SK-N-SH (cell line): ENCODE measurements around the gene SPNS1. TPM values are rescaled to one million over a fixed set of nuclear protein-coding genes. Genes with fewer than 3 reads are reported as not detected.

Source experiments
- CTCF ChIA-PET: fragments of 300-600, 350-600 bp; formaldehyde crosslinking; extraction: SDS; loops from one replicate; lab custom pipeline; 2021; lab: Yijun Ruan, JAX
- POLR2A ChIA-PET: fragments of 350-600 bp; sonication (Branson Sonifier 250); formaldehyde crosslinking; extraction: SDS; loops from one replicate; lab custom pipeline; 2020; ENCODE audit warnings: antibody characterized with exemption, inconsistent platforms; lab: Yijun Ruan, JAX
- DNase-seq: peaks from one replicate; pipeline ENCODE4 v3.0.0; 2012
- H2AFZ ChIP-seq: fragments of 200-600 bp; sonication (generic); 2 replicates; pipeline ENCODE4 v1.8.1; 2016; ENCODE audit warnings: antibody characterized with exemption, mild to moderate bottlenecking, low read depth
- H3F3A ChIP-seq: fragments of 200-600 bp; sonication (generic); replicated peaks from 2 replicates; pipeline ENCODE3; 2016; ENCODE audit warnings: antibody characterized with exemption, mild to moderate bottlenecking; ENCODE audit not compliant: insufficient read depth
- H3K27ac ChIP-seq, 2 experiments: fragments of 200-500 bp in 1 of 2; fragments of 200-600 bp in 1 of 2; sonication (Bioruptor generic) in 1 of 2; sonication (generic), shearing (Covaris generic) in 1 of 2; 2 replicates each; pipeline versions ENCODE4 v1.5.1 to v1.6.1; 2014 to 2016; ENCODE audit warnings: low read depth in 2 of 2, inconsistent platforms in 1 of 2, low read length in 1 of 2, mild to moderate bottlenecking in 1 of 2, mixed read lengths in 1 of 2
- H3K27me3 ChIP-seq: fragments of 200-600 bp; sonication (generic), shearing (Covaris generic); 2 replicates; pipeline ENCODE4 v1.6.1; 2016; ENCODE audit warnings: mixed run types; ENCODE audit not compliant: insufficient read depth
- H3K36me3 ChIP-seq, 2 experiments: fragments of 200-500 bp in 1 of 2; fragments of 200-600 bp in 1 of 2; sonication (Bioruptor generic) in 1 of 2; sonication (generic) in 1 of 2; replicated peaks in 1 of 2; 2 replicates each; pipeline versions ENCODE3 to v1.5.1; 2014 to 2016; ENCODE audit warnings: low read length in 1 of 2, mild to moderate bottlenecking in 1 of 2; ENCODE audit not compliant: insufficient read depth in 2 of 2, control insufficient read depth in 1 of 2
- H3K4me1 ChIP-seq, 2 experiments: fragments of 200-500 bp in 1 of 2; fragments of 200-600 bp in 1 of 2; sonication (Bioruptor generic) in 1 of 2; sonication (generic), shearing (Covaris generic) in 1 of 2; 2 replicates each; pipeline versions ENCODE4 v1.5.1 to v1.6.1; 2014 to 2016; ENCODE audit warnings: low read depth in 1 of 2, low read length in 1 of 2, mixed run types in 1 of 2; ENCODE audit not compliant: insufficient read depth in 2 of 2, control insufficient read depth in 1 of 2
- H3K4me2 ChIP-seq: fragments of 200-600 bp; sonication (generic), shearing (Covaris generic); 2 replicates; pipeline ENCODE4 v1.6.1; 2017; ENCODE audit warnings: mixed run types
- H3K4me3 ChIP-seq, 2 experiments: fragments of 200-500 bp in 1 of 2; fragments of 200-600 bp in 1 of 2; sonication (Bioruptor generic) in 1 of 2; sonication (generic), shearing (Covaris generic) in 1 of 2; 2 replicates each; pipeline versions ENCODE4 v1.5.1 to v1.8.1; 2014 to 2016; ENCODE audit warnings: low read depth in 2 of 2, inconsistent platforms in 1 of 2, low read length in 1 of 2, mild to moderate bottlenecking in 1 of 2, mixed read lengths in 1 of 2, moderate library complexity in 1 of 2
- H3K79me2 ChIP-seq: fragments of 200-600 bp; sonication (generic); 2 replicates; pipeline ENCODE4 v1.8.1; 2017; ENCODE audit warnings: mild to moderate bottlenecking; ENCODE audit not compliant: insufficient read depth
- H3K9ac ChIP-seq: fragments of 200-600 bp; sonication (generic); 2 replicates; pipeline ENCODE4 v1.6.1; 2017; ENCODE audit warnings: mixed run types
- H3K9me2 ChIP-seq: fragments of 200-600 bp; sonication (generic); 2 replicates; pipeline ENCODE4 v1.6.1; 2017; ENCODE audit warnings: mixed run types
- H3K9me3 ChIP-seq: fragments of 200-600 bp; sonication (generic); 2 replicates; pipeline ENCODE4 v1.6.1; 2017; ENCODE audit warnings: mixed run types, mild to moderate bottlenecking, moderate library complexity
- H4K20me1 ChIP-seq: fragments of 200-600 bp; sonication (generic); 2 replicates; pipeline ENCODE4 v1.6.1; 2017; ENCODE audit warnings: mild to moderate bottlenecking, mixed run types; ENCODE audit not compliant: insufficient read depth
- ELF1 ChIP-seq: IDR thresholded peaks from 2 replicates; pipeline ENCODE4 v1.4.0; 2012
- EP300 ChIP-seq, 2 experiments: IDR thresholded peaks; 2 replicates each; pipeline versions ENCODE4 v1.4.0 to v1.6.1; 2012; ENCODE audit warnings: borderline replicate concordance in 1 of 2, low read depth in 1 of 2, low read length in 1 of 2
- FOSL2 ChIP-seq: IDR thresholded peaks from 2 replicates; pipeline ENCODE4 v1.4.0; 2012; ENCODE audit warnings: low read depth, mild to moderate bottlenecking, moderate library complexity, borderline replicate concordance
- GATA2 ChIP-seq: sonication (generic); formaldehyde crosslinking; IDR thresholded peaks from 2 replicates; pipeline ENCODE4 v1.5.0; 2020; ENCODE audit warnings: mild to moderate bottlenecking, missing genetic modification reagents
- MEF2A ChIP-seq: IDR thresholded peaks from 2 replicates; pipeline ENCODE4 v1.4.0; 2012; ENCODE audit warnings: low read depth, borderline replicate concordance
- MXI1 ChIP-seq: IDR thresholded peaks from 2 replicates; pipeline ENCODE4 v1.6.1; 2012; ENCODE audit warnings: mild to moderate bottlenecking, low read depth, low read length, improper control_type of control experiment
- NFIC ChIP-seq: IDR thresholded peaks from 2 replicates; pipeline ENCODE4 v1.4.0; 2012; ENCODE audit warnings: borderline replicate concordance
- POLR2AphosphoS5 ChIP-seq: IDR thresholded peaks from 2 replicates; pipeline ENCODE4 v1.6.1; 2012; ENCODE audit warnings: low read depth, low read length
- RAD21 ChIP-seq: IDR thresholded peaks from 2 replicates; pipeline ENCODE4 v1.6.1; 2012; ENCODE audit warnings: mild to moderate bottlenecking, low read length
- RCOR1 ChIP-seq: fragments of 150-350 bp; IDR thresholded peaks from 2 replicates; pipeline ENCODE4 v1.6.1; 2017; ENCODE audit warnings: antibody characterized with exemption, low read length
- RFX5 ChIP-seq: IDR thresholded peaks from 2 replicates; pipeline ENCODE4 v1.6.1; 2012; ENCODE audit warnings: mild to moderate bottlenecking, improper control_type of control experiment, low read length
- TAF1 ChIP-seq: IDR thresholded peaks from 2 replicates; pipeline ENCODE4 v1.6.1; 2012; ENCODE audit warnings: low read depth, mild to moderate bottlenecking, low read length, moderate library complexity, borderline replicate concordance
- TEAD4 ChIP-seq: IDR thresholded peaks from 2 replicates; pipeline ENCODE4 v1.4.0; 2012; ENCODE audit warnings: mild to moderate bottlenecking, borderline replicate concordance; ENCODE audit not compliant: insufficient read depth
- WGBS: methylation state at CpG from one replicate; pipeline ENCODE4 v1.1.6; 2017; ENCODE audit warnings: low lambda C conversion rate; 5-methylcytosine and 5-hydroxymethylcytosine counted together
- polyA plus RNA-seq, 3 experiments: library from polyadenylated mRNA; depleted of rRNA; stranded (reverse); fragments of >200 nt; gene quantifications; 2 replicates each; pipeline ENCODE4 v1.2.3, GENCODE V29; 2012
- TF ChIP-seq, protein P1 (sequence below): IDR thresholded peaks from 2 replicates; pipeline ENCODE4; 2012
- TF ChIP-seq, protein P2 (sequence below): fragments of 200-600 bp; sonication (generic); IDR thresholded peaks from 2 replicates; pipeline ENCODE4 v1.6.1; 2017; ENCODE audit warnings: antibody characterized with exemption, mild to moderate bottlenecking, moderate library complexity
- TF ChIP-seq, protein P3 (sequence below): fragments of 150-350 bp; IDR thresholded peaks from 2 replicates; pipeline ENCODE4 v1.6.1; 2016; ENCODE audit warnings: mild to moderate bottlenecking, low read depth, low read length
- TF ChIP-seq, protein P4 (sequence below): fragments of 150-350 bp; IDR thresholded peaks from 2 replicates; pipeline ENCODE4 v1.6.1; 2017; ENCODE audit warnings: antibody characterized with exemption, low read length, low read depth, borderline replicate concordance
- TF ChIP-seq, protein P5 (sequence below): IDR thresholded peaks from 2 replicates; pipeline ENCODE4 v1.6.1; 2012; ENCODE audit warnings: mild to moderate bottlenecking, low read depth, low read length, moderate library complexity

Gene SPNS1
- polyA plus RNA-seq, 1 of the 3 experiments (the other 2 are of a cell fraction): 41.1 TPM

DNA sequence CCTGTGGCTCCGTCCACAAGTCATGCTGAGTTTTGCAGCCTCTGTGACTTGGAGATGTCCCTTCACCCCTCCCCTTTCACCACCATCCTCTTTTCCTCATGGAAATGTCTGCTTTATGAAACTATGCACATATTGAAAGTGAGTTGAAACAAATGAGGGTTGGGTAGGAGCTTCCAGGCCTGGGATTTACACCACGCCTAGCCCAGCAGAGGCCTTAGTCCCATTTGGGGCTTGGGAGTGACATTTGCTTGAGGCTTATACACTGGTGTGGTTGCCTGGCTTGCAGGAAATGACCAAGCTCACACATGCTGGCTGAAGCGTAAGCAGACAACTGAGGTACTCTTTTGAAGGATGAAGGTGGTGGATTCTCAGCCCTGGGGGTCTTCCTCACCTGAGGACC lies 10.5 kb upstream of the SPNS1 start:
- no peak overlapping the region for H3K27ac ChIP-seq
- H4K20me1 ChIP-seq: no peaks in the 10 kb centered on the region
- WGBS: 88% methylated on average over 3 of the region's 3 CpGs
- ChIA-PET CTCF (interaction anchor here (1.0 to 1.3 kb wide), 2 partner anchors 10 to 118 kb away, joined by 3 to 5 read pairs; partner anchors contain the start of genes SPNS1 and TUFM), POLR2A (no interaction called here)
- H3K9me2 ChIP-seq: no peaks in the 10 kb centered on the region
- H3K9ac ChIP-seq: no peak overlapping the region
- DNase-seq: no peak
- peaks cover 24 to 34% of the 10 kb centered on the region in 2 experiments for H3K36me3 ChIP-seq
- no peak overlapping the region for H2AFZ ChIP-seq
- no peak overlapping the region for H3K4me2 ChIP-seq
- no peaks in the 10 kb centered on the region for H3K9me3 ChIP-seq
- H3K4me1 ChIP-seq: no peaks in the 10 kb centered on the region
- H3K27me3 ChIP-seq: no peaks in the 10 kb centered on the region
- H3K4me3 ChIP-seq: no peak overlapping the region
- no peaks in the 10 kb centered on the region for H3K79me2 ChIP-seq
- TF ChIP-seq, protein P1, sequence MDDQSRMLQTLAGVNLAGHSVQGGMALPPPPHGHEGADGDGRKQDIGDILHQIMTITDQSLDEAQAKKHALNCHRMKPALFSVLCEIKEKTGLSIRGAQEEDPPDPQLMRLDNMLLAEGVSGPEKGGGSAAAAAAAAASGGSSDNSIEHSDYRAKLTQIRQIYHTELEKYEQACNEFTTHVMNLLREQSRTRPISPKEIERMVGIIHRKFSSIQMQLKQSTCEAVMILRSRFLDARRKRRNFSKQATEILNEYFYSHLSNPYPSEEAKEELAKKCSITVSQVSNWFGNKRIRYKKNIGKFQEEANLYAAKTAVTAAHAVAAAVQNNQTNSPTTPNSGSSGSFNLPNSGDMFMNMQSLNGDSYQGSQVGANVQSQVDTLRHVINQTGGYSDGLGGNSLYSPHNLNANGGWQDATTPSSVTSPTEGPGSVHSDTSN: no peak
- TF ChIP-seq TEAD4 (no peak), RFX5 (no peak)
- TF ChIP-seq, protein P2, sequence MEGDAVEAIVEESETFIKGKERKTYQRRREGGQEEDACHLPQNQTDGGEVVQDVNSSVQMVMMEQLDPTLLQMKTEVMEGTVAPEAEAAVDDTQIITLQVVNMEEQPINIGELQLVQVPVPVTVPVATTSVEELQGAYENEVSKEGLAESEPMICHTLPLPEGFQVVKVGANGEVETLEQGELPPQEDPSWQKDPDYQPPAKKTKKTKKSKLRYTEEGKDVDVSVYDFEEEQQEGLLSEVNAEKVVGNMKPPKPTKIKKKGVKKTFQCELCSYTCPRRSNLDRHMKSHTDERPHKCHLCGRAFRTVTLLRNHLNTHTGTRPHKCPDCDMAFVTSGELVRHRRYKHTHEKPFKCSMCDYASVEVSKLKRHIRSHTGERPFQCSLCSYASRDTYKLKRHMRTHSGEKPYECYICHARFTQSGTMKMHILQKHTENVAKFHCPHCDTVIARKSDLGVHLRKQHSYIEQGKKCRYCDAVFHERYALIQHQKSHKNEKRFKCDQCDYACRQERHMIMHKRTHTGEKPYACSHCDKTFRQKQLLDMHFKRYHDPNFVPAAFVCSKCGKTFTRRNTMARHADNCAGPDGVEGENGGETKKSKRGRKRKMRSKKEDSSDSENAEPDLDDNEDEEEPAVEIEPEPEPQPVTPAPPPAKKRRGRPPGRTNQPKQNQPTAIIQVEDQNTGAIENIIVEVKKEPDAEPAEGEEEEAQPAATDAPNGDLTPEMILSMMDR: no peak
- TF ChIP-seq, protein P3, sequence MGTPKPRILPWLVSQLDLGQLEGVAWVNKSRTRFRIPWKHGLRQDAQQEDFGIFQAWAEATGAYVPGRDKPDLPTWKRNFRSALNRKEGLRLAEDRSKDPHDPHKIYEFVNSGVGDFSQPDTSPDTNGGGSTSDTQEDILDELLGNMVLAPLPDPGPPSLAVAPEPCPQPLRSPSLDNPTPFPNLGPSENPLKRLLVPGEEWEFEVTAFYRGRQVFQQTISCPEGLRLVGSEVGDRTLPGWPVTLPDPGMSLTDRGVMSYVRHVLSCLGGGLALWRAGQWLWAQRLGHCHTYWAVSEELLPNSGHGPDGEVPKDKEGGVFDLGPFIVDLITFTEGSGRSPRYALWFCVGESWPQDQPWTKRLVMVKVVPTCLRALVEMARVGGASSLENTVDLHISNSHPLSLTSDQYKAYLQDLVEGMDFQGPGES: no peak
- peaks cover 4% of the 10 kb centered on the region for H3F3A ChIP-seq

DNA sequence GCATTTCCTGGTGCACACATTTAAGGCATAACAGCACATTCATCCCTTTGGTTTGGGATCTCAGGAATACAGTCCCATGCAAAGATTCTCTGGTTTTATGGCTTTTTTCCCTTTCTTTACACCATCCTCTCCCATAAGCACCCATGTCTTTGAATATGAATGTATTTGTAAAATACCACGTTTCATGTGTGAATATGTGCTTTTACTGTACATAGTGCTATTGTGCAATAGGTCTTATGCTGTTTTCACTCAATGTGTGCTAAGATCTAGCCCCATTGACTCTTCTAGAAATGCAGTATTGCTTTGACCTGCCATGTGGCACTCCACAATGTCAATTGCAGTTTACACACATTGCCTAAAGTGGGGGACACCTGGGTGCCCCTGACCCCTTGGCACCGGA lies 10.1 kb upstream of the SPNS1 start:
- CTCF ChIA-PET: interaction anchor here (1.0 kb wide), 1 partner anchor 118 kb away, joined by 3 read pairs; the partner anchor contains the start of gene TUFM
- POLR2A ChIA-PET: no interaction called here
- WGBS: 85% methylated on average over 2 of the region's 2 CpGs

More for the DNA sequence above, 10.1 kb upstream of the SPNS1 start:
- no peaks in the 10 kb centered on the region for H3K9me2 ChIP-seq
- TF ChIP-seq GATA2 (CRISPR knock-in tag) (no peak), POLR2AphosphoS5 (no peak), MEF2A (no peak), RAD21 (no peak), RCOR1 (no peak), ELF1 (no peak), MXI1 (no peak), EP300 (IDR thresholded peaks at IDR 0.05; ENCODE audit: borderline replicate concordance in 1 of 2, low read depth in 1 of 2, low read length in 1 of 2) (no peak), TAF1 (no peak), NFIC (no peak), FOSL2 (no peak)
- TF ChIP-seq, protein P4, sequence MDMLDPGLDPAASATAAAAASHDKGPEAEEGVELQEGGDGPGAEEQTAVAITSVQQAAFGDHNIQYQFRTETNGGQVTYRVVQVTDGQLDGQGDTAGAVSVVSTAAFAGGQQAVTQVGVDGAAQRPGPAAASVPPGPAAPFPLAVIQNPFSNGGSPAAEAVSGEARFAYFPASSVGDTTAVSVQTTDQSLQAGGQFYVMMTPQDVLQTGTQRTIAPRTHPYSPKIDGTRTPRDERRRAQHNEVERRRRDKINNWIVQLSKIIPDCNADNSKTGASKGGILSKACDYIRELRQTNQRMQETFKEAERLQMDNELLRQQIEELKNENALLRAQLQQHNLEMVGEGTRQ: no peak
- TF ChIP-seq, protein P5, sequence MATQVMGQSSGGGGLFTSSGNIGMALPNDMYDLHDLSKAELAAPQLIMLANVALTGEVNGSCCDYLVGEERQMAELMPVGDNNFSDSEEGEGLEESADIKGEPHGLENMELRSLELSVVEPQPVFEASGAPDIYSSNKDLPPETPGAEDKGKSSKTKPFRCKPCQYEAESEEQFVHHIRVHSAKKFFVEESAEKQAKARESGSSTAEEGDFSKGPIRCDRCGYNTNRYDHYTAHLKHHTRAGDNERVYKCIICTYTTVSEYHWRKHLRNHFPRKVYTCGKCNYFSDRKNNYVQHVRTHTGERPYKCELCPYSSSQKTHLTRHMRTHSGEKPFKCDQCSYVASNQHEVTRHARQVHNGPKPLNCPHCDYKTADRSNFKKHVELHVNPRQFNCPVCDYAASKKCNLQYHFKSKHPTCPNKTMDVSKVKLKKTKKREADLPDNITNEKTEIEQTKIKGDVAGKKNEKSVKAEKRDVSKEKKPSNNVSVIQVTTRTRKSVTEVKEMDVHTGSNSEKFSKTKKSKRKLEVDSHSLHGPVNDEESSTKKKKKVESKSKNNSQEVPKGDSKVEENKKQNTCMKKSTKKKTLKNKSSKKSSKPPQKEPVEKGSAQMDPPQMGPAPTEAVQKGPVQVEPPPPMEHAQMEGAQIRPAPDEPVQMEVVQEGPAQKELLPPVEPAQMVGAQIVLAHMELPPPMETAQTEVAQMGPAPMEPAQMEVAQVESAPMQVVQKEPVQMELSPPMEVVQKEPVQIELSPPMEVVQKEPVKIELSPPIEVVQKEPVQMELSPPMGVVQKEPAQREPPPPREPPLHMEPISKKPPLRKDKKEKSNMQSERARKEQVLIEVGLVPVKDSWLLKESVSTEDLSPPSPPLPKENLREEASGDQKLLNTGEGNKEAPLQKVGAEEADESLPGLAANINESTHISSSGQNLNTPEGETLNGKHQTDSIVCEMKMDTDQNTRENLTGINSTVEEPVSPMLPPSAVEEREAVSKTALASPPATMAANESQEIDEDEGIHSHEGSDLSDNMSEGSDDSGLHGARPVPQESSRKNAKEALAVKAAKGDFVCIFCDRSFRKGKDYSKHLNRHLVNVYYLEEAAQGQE: no peak
- no peaks in the 10 kb centered on the region for H4K20me1 ChIP-seq
- H3K9me3 ChIP-seq: no peaks in the 10 kb centered on the region
- no peak overlapping the region for H2AFZ ChIP-seq
- H3K27me3 ChIP-seq: no peaks in the 10 kb centered on the region
- H3F3A ChIP-seq: peaks cover 4% of the 10 kb centered on the region
- no peaks in the 10 kb centered on the region for H3K79me2 ChIP-seq
- no peak overlapping the region for H3K4me3 ChIP-seq
- no peak for DNase-seq
- peaks cover 19 to 33% of the 10 kb centered on the region in 2 experiments for H3K36me3 ChIP-seq
- H3K4me1 ChIP-seq: no peaks in the 10 kb centered on the region
- no peak overlapping the region for H3K27ac ChIP-seq
- no peak overlapping the region for H3K4me2 ChIP-seq
- no peak overlapping the region for H3K9ac ChIP-seq
